Neural cell (in vitro differentiated cells): Measurements from ENCODE around the gene DTNBP1.

ENCODE experiments used
- EP300 ChIP-seq: fragments of 450-650 bp; conservative IDR thresholded peaks from 2 replicates; pipeline ENCODE4 v1.6.1; 2014; ENCODE audit warnings: antibody characterized with exemption, mild to moderate bottlenecking, moderate library complexity; ENCODE audit not compliant: poor library complexity, severe bottlenecking
- EZH2 ChIP-seq: fragments of 200-600, 300-800 bp; shearing (Covaris generic), sonication (generic); IDR thresholded peaks from 2 replicates; pipeline ENCODE4 v1.6.1; 2014; ENCODE audit warnings: antibody characterized with exemption, low read length, borderline replicate concordance, mild to moderate bottlenecking; ENCODE audit not compliant: insufficient read depth, poor library complexity, severe bottlenecking
- RAD21 ChIP-seq: fragments of 450-650 bp; conservative IDR thresholded peaks from 2 replicates; pipeline ENCODE4 v1.6.1; 2014; ENCODE audit warnings: antibody characterized with exemption, mild to moderate bottlenecking, moderate library complexity
- TF ChIP-seq, protein P1 (sequence below): fragments of 450-650 bp; IDR thresholded peaks from 2 replicates; pipeline ENCODE4 v1.5.1; 2014; ENCODE audit warnings: antibody characterized with exemption, mild to moderate bottlenecking, moderate library complexity; ENCODE audit not compliant: poor library complexity, severe bottlenecking

GRCh38 chr6:15506066-15506465, 156.8 kb downstream of the DTNBP1 start:
- TF ChIP-seq, protein P1, sequence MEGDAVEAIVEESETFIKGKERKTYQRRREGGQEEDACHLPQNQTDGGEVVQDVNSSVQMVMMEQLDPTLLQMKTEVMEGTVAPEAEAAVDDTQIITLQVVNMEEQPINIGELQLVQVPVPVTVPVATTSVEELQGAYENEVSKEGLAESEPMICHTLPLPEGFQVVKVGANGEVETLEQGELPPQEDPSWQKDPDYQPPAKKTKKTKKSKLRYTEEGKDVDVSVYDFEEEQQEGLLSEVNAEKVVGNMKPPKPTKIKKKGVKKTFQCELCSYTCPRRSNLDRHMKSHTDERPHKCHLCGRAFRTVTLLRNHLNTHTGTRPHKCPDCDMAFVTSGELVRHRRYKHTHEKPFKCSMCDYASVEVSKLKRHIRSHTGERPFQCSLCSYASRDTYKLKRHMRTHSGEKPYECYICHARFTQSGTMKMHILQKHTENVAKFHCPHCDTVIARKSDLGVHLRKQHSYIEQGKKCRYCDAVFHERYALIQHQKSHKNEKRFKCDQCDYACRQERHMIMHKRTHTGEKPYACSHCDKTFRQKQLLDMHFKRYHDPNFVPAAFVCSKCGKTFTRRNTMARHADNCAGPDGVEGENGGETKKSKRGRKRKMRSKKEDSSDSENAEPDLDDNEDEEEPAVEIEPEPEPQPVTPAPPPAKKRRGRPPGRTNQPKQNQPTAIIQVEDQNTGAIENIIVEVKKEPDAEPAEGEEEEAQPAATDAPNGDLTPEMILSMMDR: no peak
- TF ChIP-seq EZH2 (no peak), EP300 (no peak), RAD21 (no peak)
